Measurements from ENCODE around the gene SPAG6.
A peak's percentile ranks its signal among the peaks of the same experiment; 100 is the strongest.

Gene SPAG6

DNA sequence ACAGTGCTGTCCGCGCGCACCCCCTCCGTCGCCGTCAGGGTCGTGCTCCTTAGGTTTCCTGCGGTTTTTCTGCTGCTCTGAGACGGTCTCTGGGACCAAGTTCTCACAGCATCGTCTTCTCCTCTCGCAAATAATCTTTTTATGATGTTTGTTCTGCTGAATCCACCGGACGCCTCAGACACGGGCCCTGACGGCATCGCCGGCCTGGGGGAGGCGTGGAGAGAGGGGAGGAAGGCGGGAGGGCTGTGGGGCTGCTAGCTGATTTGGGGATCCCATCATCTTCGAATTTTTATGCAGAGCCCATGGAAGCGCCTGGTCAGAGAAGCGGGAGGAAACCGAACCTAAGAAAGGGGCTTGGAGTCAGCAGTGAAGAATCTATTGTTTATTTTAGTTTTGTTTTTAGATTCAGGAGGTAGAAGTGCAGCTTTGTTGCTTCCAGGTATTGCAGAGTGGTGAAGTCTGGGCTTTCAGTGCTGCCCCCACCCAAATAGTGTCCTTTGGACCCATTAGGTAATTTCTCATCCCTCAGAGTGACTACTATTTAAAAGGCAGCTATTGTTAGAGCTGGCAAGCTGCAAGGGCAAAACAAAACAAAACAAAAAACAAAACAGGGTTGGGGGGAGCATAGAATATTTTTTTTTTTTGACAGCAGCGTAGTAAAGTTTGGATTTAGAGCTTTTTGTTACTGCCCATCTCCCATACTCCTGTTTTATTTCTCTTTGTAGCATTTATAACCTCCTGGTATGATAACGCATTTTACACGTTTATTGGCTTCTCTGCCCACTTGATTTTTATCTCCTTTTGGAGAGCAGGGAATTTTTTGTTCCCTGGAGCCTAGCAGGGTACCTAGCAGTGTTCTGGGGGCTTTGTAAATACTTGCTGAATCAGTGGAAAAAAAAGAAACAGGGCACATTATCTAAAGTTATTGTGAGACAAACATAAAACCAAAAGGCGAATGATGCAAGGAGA, 92.6 kb downstream of the SPAG6 start:
- DNase-seq, result no peak

DNA sequence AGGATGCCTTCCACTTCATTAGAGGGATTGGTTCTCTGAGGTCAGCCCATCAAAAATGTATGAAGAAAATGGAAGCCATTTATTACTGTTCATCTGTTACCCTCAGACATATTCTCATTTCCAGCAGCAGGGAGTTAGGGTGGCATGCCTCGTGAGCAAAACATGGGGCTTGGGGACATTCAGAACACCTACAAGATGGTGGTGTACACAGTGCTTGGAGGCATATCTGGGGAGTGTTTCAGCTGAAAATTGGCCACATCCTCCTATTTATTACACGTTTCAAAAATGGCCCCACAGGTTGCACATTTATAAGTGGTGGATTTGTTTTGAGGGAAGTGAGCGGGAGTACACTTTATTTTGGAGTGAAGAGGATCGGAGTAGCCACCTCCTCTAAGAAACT, 93.4 kb downstream of the SPAG6 start:
- DNase-seq, result no peak

DNA sequence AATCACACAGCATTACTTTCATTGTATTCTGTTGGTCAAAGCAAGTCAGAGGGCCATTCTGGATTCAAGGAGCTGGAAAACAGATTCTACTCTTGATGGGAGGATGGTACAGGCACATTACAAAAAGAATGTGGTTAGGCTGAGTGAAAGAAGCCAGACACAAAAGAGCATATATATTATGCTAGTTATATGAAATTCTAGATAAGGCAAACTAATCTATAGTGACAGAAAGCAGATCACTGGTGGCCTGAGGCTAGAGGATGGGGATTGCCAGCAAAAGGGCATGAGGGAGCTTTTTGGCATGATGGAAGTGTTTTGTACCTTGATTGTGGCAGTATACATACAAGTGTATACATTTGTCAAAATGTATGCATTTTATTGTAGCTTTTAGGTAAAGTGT, 96.8 kb downstream of the SPAG6 start:
- no peak for DNase-seq

DNA sequence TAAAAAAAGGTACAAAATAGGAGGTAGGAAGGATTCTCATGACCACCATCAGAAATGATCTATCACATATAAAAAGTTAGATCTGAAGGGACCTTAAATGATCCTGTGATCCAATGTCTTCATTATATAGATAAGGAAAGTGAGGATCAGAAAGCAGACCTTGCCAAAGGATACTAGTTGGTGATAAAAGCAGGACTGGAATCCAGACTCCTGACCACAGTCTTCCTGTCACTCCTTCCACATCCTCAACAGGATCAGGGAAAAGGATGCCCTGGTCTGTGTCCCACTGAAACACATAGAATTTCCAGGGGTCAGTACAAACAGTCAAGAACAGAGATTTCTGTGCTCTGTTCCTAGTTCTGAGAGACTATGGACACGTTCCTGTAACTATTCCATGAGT, 97.2 kb downstream of the SPAG6 start:
- DNase-seq, result no peak

DNA sequence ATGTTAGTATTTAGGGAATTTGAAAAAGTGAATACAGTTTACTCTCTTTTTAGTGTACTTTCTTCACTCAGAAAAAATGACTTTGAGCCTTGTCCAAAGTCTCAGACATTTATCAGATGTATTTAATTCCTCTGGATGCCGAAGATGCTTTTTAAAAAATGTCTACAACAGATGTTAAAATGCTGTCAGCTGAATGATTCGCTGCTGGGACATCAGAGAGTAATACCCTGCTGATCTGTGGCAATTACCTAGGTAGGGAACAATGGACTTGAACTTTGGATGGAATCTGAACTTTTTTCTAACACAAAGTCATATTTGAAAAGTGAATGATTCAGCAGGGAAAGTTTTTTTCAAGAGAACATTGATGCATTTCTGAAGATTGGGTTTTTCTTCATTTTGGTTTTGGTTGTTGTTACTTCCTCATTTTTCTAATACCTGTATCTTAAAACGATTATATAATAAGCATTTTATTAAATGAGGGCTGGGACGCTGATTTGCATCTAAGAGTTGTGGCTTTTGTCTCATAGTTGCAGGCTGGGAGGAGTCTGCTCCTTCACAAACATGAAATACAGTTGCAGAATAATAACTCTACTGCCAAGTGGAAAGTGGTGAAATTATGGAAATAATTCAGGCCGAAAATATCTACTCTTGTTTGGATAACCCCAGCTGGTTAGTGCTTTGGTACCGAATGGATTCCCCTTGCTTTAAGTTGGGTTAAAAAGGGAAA, 98.0 kb downstream of the SPAG6 start:
- DNase-seq, result no peak

DNA sequence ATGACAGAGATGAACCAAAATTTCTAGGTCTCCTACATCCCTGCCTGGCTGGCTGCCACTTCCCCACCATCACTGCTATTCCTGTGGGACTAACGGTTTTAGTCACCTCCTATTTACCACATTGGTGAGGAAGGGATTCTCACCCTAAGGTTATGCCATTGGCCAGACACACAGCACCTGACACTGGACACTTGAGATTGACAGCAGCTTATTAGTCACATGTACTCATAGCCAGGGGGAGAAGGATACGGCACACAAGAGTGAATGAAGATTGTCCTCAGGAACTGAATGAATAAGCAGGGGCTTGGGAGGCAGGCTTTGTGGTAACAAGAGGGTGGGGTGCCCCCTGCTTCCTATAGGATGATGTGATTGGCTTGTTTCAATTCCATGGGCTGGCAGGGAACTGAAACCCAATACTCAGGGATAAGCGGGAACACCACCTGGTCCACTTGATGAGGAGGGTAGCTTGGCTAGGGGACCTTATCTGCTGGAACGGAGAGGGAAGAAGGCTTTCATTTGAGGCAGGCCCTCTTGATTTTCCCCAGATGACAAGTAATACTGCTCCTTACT, 99.0 kb downstream of the SPAG6 start:
- DNase-seq, result no peak

DNA sequence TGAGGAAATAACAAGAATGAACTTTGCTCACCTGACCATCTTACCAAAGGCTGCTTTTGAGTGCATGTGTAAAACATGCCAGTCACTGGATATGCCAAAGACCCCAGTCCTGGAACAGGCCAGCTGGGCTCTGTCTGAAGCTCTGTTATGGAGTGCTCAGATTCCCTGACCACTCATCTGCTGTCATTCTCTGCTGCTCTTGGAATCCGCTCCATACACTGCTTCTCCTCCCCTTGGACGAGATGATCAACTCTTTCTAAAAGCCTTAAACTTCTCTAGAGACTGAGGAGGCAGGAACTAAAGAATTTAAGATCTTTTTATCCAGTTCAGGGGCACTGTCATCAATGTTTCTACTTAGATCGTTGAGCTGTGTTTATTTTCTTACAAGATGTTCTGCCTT, 100.2 kb downstream of the SPAG6 start:
- no peak for DNase-seq

DNA sequence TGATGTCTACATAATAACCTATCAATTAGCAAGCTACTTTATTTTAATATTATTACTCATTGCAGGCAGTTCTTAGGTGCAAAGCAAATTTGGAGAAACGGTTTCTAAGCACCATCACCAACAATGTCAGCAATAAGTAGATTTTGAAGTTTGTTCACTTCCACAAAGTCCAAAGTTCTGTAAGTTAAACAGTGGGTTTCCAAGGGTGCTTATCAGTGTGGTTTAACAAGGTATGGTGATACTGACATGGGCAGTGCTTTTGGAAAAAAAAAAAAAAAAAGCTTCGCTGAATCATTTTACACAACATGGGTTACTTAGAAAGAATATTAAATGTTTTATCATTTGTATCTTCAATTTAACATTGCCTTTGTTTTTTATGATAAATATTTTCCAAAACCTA, 101.8 kb downstream of the SPAG6 start:
- DNase-seq, result no peak

DNA sequence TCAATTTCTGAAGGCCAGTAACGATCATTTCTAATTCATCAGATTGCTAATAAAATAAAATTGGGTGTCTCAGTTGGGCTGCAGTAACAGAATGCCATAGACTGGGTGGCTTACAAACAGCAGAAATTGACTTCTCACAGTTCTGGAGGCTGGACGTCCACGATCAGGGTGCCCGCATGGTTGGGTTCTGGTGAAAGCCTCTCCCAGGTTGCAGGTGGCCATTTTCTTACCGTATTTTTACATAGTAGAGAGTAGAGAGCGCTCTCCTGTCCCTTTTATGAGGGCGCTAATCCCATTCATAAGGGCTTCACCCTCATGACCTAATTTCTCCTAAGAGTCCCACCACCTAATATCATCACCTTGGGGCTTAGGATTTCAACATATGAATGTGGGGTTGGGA, 106.0 kb downstream of the SPAG6 start:
- no peak for DNase-seq

DNA sequence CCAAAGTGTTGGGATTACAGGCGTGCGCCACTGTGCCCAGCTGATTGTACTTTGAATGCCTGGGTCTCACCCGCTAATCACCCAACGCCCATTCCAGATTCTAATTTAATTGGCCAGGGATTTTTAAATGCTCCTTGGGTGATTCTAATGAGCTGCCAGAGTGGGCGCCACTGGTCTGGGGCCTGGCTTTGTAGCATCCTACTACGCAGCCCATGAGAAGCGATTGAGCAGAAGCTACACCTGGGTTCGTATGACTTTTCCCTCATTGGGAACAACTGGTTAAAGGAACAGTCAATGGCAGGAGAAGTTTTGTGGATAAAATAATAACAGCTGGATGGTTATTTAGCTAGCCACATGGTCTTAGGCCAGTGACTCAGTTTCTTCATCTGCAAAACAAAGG, 108.0 kb downstream of the SPAG6 start:
- DNase-seq, result no peak

DNA sequence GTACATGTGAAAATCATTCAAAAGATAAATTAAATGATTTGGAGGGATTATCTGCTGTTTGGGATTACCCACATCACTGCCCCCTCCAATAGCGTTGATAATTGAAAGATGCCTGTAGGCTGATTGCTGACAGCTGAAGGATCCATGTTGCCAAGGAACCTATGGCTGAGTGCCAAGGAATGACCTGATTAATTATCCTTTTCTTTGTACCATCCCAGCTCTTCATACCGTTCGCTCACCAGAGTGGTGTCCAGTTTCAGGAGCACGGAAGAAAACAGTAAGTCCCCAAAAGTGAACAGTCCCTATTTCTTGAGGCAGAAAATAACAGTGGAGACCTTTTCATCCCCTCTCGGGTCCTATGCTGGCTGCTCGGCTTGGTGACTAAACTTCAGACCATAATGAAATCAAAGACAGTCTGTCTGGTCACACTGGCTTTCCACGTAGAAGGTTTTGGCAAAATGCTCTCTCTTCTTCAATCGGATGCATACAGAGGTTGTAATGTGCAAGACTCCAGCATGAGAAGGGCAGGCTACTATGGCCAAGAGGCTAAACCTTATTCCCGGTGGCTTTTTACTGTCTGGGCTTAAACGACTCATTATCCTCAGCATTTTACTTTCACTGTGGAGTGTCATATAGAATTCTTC, 108.8 kb downstream of the SPAG6 start:
- DNase-seq, result peak; percentile 80

DNA sequence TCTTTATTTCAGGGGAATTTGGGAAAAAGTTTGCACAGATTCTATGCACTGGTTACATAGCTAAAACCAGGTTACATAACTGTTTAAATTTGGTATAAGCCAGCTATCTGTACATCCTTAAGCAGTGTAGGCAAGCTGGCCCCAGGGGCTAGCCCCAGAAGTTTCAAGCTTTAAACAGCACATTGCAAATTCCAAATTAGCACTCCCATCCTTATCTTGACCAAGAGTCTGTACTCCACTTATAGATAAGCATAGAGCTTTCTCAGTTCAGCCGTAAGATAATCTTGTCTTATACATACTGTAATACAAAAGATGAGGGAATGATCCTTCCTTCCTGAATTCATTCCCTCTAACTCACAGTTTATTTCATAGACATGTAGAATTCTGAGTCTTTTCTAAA, 109.3 kb downstream of the SPAG6 start:
- DNase-seq, result no peak

DNA sequence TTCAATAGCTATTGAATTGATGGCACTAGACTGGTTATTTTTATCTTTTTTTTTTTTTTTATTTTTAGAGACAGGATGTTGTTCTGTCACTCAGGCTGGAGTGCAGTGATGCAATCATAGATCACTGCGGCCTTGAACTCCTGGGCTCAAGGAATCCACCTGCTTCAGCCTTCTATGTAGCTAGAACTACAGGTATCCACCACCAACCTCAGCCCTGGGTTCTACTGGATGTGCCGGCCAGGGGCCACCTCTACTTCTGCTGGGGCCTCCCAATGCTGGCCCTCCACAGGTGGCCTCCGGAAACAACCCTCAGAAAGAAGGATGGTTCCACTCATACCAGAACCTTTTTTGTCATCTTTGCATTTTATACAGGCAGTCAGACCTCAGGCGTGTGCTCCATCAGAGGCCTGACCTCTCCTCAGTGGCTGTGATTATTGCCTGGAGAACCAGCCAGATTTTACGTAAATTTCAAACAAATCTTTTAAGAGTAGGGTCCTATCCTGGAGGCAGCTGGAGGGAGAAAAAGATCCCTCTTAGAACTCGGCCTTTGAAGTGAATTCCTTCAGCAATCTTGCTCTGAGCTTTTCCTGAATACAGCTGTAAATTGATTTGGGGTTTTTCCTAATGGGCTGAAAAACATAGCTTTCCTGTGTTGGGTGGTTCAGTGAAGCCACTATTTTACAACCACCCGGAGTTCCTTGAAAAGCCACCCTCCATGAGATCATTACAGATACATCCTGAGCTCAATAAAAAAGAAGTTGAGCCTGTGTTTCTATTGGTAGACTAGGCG, 110.0 kb downstream of the SPAG6 start:
- DNase-seq, result no peak

DNA sequence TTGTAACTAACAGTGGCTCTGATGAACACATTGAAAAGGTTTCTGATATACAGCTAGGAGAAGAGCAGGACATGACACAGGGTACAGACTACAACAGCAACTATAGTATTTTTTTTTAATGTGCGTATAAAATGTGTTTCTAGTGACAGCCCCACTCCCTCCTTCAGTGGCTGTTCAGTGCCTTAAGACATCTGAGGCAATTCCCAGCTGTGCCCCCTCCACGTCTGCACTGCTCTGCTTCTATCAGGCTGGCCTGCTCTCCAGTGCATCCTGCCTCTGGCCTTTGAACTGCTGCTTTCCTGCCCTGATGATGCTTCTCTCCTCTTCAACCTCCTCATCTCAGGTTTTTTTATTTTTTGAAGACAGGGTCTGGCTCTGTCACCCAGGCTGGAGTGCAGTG, 111.2 kb downstream of the SPAG6 start:
- no peak for DNase-seq

DNA sequence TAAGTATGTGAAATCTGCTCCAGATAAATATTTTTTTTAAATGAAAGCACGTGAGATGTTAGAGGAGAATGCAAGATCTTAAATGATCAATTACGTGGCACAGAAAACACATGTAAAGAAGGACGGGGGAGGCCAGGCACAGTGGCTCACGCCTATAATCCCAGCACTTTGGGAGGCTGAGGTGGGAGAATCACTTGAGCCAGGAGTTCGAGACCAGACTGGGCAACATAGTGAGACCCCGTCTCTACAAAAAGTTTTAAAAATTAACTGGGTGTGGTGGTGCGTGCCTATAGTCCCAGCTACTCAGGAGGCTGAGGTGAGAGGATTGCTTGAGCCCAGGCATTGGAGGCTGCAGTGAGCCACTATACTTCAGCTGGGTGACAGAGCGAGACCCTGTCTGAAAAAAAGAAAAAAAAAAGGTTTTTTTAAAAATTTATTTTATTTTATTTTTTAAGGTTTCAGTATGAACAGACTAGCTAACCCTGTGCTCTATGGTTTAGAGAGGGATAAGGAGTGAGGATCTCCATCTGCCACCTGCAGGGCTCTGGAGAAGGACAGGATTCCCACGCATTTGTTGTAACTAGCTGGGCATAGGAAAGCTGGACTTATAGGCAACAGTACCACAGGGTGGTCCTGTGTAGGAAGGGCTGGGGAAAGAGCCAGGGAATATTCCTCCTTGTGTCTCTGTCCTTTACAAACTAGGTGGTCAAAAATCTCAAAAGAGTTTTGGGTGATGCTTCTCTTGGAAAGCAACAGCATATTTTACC, 113.2 kb downstream of the SPAG6 start:
- DNase-seq, result no peak

DNA sequence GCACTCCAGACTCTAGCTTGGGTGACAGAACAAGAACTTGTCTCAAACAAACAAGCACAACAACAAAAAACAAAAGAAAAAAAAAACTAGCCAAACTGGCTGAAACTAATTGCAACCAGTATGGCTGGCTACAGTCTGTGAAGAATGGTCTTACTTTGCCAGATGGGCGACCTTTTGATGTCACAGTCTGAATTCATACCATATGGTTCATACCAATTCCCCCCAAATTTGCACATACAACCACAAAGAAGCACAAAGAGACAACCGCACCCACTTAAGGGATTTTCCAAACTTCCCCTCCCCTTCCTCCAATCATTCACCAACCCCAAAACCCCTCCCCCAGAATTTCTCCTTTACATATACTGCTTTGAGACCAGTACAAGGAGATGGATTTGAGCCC, 114.2 kb downstream of the SPAG6 start:
- no peak for DNase-seq

DNA sequence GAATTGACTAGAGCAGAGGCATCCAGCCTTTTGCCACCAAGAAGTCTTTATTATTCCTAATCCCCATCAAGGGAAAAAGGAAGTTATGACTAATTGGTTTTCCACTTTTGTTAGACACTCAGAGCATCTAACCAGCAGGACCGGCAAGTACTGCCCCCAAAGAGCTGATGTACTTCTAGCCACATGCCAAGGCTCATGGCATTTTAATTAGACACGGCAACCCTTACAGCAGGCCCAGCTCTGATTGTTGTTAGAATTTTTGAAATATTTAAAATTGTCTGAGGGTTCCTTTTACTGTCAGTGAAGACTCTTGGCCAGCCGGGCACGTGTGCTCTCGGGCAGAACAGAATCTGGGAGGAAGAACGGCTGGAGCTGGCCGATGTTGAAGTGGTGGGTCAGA, 114.8 kb downstream of the SPAG6 start:
- DNase-seq, result no peak

DNA sequence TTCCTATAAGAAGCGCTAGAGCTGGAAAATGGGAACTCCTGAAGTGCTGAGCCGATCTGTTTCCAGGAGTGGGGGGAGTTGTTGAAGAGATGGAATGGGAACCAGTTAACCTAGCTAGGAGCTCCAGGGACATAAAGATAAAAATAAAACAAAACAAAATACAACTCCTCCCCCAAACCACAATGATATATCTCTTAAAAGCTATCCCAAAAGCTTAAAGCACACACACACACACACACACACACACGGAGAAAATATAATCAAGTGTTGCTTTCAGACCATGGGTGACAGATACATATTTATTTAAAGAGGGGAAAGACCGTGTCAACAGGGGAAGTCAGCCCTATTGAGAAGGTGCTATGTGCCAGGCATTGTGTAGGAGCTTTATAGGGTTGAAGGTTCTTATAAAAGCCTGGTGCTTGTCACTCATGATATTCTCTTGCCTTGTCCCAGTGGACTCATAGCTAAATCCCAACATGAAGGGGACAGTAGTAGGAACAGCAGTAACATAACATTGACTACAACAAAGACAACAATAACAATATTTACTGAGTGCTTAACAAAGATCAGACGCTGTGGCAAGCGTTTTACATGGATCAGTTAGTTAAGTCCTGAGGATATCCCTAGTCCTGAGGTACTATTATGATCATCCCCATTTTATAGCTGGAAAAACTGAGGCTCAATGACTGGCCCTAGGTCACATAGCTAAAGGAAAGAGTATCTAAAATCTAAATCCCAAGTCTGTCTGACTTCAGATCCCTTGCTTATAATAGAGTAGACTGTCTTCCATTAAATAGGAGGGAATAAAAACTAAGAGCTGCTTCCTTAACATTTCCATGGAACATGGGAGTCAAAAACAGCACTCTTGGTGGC, 115.5 kb downstream of the SPAG6 start:
- DNase-seq, result no peak

DNA sequence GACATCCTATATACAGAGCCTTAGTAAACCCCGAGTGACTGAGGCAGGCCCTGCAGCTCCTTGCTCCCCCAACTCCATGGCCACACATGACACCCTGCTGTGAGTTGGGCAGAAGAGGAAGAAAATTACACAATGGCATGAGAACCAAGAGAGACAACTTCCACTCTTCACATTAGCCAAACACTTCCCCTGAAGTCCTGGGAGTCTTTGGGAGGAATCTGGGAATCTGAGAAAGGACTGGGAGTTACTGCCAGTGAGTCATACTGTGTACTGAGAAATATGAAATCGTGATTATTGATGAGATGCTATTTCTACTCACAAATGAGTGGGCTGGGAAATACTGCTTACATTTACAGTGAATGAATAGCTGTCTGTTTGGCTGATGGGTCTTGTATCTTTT, 116.6 kb downstream of the SPAG6 start:
- no peak for DNase-seq

DNA sequence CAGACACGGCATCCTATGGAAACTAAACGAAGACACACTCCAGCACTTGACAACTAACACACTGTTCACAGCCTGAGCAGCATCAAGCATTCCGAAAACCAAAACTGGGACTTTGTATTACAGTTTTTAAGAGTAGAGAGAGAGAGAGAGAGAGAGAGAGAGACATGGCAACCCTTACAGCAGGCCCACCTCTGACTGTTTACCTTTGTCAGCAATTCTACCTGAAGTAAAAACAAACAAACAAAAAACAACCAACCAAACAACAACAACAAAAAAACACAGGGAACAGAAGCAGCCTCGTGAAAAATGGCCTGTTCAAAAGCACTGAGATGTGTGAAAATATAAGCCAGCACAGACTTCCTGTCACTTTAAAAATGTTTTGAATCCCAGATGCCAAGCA, 118.0 kb downstream of the SPAG6 start:
- no peak for DNase-seq
